ENCODE measurements around the gene TRIM17. TPM values are rescaled to one million over a fixed set of nuclear protein-coding genes. Genes with fewer than 3 reads are reported as not detected.

Gene TRIM17
- total and polyA plus RNA-seq, 9 of the 15 experiments (the other 6 are each of a cell fraction or from before 2014, with no cell fraction given), result not detected

- no peak for TF ChIP-seq GMEB1 (CRISPR knock-in tag; IDR thresholded peaks at IDR 0.05)
- no peak; the same call in 1 of the 2 replicates for TF ChIP-seq NR4A1 (CRISPR knock-in tag; IDR thresholded peaks at IDR 0.05)
- TF ChIP-seq NR4A1 (tag; IDR thresholded peaks at IDR 0.05), result peak; percentile 79
- peak; percentile 35; the same call in 1 of the 2 replicates for TF ChIP-seq ETV5 (CRISPR knock-in tag; IDR thresholded peaks at IDR 0.05; ENCODE audit: low read depth)
- TF ChIP-seq ATF7 (IDR thresholded peaks at IDR 0.05), result peak; percentile 66; the same call in 1 of the 2 replicates
- TF ChIP-seq IRF1 (CRISPR knock-in tag; IDR thresholded peaks at IDR 0.05; ENCODE audit: borderline replicate concordance), result no peak
- no peak for TF ChIP-seq ZNF184 (CRISPR knock-in tag; IDR thresholded peaks at IDR 0.05)
- no peak for TF ChIP-seq ATF6 (CRISPR knock-in tag; IDR thresholded peaks at IDR 0.05)
- TF ChIP-seq HDAC2 (IDR thresholded peaks at IDR 0.05), result peak; percentile 88
- TF ChIP-seq RNF2 (IDR thresholded peaks at IDR 0.05), result no peak; the same call in 1 of the 2 replicates
- TF ChIP-seq FOXP4 (CRISPR knock-in tag; IDR thresholded peaks at IDR 0.05; ENCODE audit: borderline replicate concordance), result no peak
- TF ChIP-seq NCOA1 (IDR thresholded peaks at IDR 0.05; ENCODE audit: low read depth), result peak; percentile 89
- TF ChIP-seq THAP12 (CRISPR knock-in tag; IDR thresholded peaks at IDR 0.05), result peak; percentile 18; the same call in 1 of the 2 replicates
- no peak for TF ChIP-seq CEBPB (tag; IDR thresholded peaks at IDR 0.05)
- TF ChIP-seq ELF2 (CRISPR knock-in tag; IDR thresholded peaks at IDR 0.05), result no peak
- TF ChIP-seq ZKSCAN3 (CRISPR knock-in tag; IDR thresholded peaks at IDR 0.05), result no peak
- no peak for TF ChIP-seq ZNF76 (CRISPR knock-in tag; IDR thresholded peaks at IDR 0.05; ENCODE audit: borderline replicate concordance)
Observed at GRCh38 chr1:228452194-228453021, 35.7 kb upstream of the TRIM17 start (continued).

Measured in K562 (cell line).